ENCODE measurements around the gene SLC48A1.

DNA sequence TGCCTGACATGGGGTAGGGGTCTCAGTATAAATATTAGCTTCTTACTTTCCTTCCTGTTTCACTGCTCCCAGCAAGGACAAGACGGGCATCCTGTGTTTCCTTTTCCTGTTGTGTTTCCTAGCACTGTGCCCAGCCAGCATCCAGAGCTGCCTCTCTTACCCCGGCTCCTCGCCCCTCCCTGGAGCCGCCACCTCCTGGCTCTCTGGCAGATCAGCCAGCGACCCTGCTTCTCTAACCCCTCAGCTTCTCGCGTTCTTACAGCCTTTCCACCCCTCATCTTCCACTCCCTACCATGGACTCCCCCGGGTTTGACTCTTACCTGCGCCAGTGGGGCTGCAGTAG lies 28.8 kb downstream of the SLC48A1 start:
- TF ChIP-seq ZFP3 (CRISPR knock-in tag; IDR thresholded peaks at IDR 0.05) = no peak
- TF ChIP-seq ZNF8 (CRISPR knock-in tag; IDR thresholded peaks at IDR 0.05) = no peak
- TF ChIP-seq PPARA (CRISPR knock-in tag; IDR thresholded peaks at IDR 0.05; ENCODE audit: borderline replicate concordance) = no peak
- no peak for TF ChIP-seq CSRNP3 (CRISPR knock-in tag; IDR thresholded peaks at IDR 0.05)
- TF ChIP-seq, protein P1, sequence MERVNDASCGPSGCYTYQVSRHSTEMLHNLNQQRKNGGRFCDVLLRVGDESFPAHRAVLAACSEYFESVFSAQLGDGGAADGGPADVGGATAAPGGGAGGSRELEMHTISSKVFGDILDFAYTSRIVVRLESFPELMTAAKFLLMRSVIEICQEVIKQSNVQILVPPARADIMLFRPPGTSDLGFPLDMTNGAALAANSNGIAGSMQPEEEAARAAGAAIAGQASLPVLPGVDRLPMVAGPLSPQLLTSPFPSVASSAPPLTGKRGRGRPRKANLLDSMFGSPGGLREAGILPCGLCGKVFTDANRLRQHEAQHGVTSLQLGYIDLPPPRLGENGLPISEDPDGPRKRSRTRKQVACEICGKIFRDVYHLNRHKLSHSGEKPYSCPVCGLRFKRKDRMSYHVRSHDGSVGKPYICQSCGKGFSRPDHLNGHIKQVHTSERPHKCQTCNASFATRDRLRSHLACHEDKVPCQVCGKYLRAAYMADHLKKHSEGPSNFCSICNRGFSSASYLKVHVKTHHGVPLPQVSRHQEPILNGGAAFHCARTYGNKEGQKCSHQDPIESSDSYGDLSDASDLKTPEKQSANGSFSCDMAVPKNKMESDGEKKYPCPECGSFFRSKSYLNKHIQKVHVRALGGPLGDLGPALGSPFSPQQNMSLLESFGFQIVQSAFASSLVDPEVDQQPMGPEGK (CRISPR knock-in tag; IDR thresholded peaks at IDR 0.05; ENCODE audit: borderline replicate concordance) = no peak
- TF ChIP-seq ZNF70 (CRISPR knock-in tag; IDR thresholded peaks at IDR 0.05) = no peak
- TF ChIP-seq ISL1 (CRISPR knock-in tag; IDR thresholded peaks at IDR 0.05) = no peak
- no peak for TF ChIP-seq ARNTL (CRISPR knock-in tag; IDR thresholded peaks at IDR 0.05; ENCODE audit: borderline replicate concordance, low read depth)
- no peak for TF ChIP-seq ZFP30 (CRISPR knock-in tag; IDR thresholded peaks at IDR 0.05)
- TF ChIP-seq, protein P2, sequence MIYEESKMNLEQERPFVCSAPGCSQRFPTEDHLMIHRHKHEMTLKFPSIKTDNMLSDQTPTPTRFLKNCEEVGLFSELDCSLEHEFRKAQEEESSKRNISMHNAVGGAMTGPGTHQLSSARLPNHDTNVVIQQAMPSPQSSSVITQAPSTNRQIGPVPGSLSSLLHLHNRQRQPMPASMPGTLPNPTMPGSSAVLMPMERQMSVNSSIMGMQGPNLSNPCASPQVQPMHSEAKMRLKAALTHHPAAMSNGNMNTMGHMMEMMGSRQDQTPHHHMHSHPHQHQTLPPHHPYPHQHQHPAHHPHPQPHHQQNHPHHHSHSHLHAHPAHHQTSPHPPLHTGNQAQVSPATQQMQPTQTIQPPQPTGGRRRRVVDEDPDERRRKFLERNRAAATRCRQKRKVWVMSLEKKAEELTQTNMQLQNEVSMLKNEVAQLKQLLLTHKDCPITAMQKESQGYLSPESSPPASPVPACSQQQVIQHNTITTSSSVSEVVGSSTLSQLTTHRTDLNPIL (CRISPR knock-in tag; IDR thresholded peaks at IDR 0.05; ENCODE audit: low read depth) = no peak
- TF ChIP-seq SNAI2 (CRISPR knock-in tag; IDR thresholded peaks at IDR 0.05) = no peak
- TF ChIP-seq RARB (CRISPR knock-in tag; IDR thresholded peaks at IDR 0.05) = no peak

All from SK-N-SH treated with all-trans-retinoic acid at 6 μM for 48 hours (cell line).